CD1c-positive myeloid dendritic cell (primary cell): ENCODE measurements around the gene SOS1.
"Not testable (repeated sequence)": the region's sequence is repeated elsewhere in the genome, so short reads cannot be mapped to it uniquely, and the experiment has no call there.

Experiments used
- DNase-seq: peaks from one replicate; pipeline ENCODE4 v3.0.0-alpha.2; 2016; ENCODE audit errors: extremely low spot score

SOS1 gene

DNA sequence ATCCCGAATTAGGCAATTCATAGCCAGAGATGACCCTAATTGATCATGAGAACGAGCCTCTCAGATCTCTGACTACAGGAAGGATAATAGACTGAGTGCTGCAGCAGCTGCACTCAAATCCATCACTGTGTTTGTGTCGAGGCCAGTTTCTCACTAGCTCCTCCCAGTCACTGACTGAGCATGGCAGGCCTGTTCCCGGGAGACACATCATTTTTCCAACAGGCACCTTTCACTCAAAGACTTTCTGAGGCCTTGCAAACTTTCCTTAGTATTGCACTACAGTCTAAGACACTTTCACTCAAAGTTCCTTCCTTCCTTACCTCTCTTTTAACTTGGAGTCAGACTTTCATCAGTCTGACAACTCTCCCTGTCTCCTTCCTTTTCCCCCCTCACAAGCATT, 13.7 kb downstream of the SOS1 start:
- no peak for DNase-seq

GRCh38 chr2:39099870-39100728, 20.8 kb downstream of the SOS1 start:
- DNase-seq: no peak

- DNase-seq: no peak
Observed at GRCh38 chr2:39099310-39099869, 21.5 kb downstream of the SOS1 start.

DNA sequence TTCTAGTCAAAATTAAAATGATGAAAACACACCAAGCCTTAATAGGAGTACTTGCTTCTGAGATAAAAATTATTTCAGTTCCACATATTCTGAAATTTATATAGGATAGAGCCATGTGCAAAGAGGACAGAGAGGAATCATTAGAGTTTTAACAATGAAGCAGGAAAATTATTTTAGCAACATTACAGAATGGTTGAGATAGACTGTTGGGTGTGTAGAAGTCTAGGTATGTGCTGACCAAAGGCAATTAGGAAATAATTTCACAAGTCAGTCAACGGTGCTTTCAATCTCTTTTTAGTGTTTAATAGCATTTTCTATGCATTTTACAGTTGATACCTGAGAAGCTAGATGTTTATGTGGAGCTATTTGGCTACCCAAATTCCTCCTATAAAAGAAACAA, 25.2 kb downstream of the SOS1 start:
- no peak for DNase-seq

- DNase-seq: no peak
Observed at GRCh38 chr2:39094717-39095363, 26.0 kb downstream of the SOS1 start.

- DNase-seq: no peak
Observed at GRCh38 chr2:39093218-39093898, 27.5 kb downstream of the SOS1 start.

DNA sequence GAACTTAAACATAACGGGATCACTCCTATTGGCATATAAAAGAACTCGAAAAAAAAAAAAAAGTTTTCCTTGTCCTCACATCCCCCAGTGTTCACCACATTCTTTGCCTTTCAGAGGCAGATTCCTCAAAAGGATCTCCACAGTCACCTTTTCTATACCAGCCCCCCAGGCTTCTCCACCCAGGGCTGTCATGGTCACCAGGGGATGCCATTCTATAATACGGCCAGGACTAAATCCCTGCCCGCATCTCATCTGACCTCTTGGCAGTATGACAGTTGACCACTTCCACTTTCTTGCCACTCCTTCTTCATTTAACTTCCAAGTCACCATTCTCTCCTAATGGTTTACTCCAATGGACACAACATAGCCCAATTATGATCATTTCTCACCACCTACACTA, 29.3 kb downstream of the SOS1 start:
- DNase-seq: peak; percentile 18

- no peak for DNase-seq
Observed at GRCh38 chr2:39091063-39091462, 29.8 kb downstream of the SOS1 start.

DNA sequence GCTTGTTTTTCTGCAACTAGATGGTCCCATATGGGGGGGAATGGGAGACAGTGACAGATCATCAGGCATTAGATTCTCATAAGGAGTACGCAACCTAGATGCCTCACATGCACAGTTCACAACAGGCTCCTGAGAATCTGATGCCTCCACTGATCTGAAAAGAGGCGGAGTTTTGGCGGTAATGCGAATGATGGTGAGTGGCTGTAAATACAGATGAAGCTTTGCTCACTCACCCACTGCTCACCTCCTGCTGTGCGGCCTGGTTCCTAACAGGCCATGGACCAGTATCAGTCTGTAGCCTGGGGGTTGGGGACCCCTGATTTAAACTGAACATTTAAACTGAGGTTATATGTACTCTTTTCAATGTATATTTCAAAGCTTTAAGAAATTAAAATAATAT, 40.7 kb downstream of the SOS1 start:
- DNase-seq: no peak

DNA sequence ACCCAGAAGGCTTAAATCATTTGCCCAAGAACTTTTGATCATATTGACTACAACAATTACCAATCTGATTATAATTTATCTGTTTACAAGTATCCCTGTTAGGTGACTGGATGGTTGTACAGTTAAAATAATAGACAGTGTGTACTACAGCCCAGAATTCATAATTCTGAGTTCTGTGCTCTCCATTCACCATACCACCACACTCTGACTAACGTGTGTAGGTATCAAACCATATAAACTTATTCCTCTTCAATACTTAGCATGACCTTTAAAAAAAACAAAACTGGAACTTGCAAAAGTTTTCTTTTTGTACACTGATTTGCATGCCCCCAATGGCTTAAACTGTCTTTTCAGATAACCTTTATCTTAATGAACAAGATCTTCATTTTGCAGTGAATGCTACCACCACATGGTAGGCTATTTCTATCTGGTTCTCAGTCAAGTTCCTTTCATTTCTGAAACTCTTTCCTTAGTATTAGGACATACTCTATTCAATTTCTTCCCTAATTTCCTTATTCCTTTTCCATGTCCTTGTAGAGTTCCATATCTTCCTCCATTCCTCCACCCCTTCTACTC, 50.9 kb downstream of the SOS1 start:
- no peak for DNase-seq

DNA sequence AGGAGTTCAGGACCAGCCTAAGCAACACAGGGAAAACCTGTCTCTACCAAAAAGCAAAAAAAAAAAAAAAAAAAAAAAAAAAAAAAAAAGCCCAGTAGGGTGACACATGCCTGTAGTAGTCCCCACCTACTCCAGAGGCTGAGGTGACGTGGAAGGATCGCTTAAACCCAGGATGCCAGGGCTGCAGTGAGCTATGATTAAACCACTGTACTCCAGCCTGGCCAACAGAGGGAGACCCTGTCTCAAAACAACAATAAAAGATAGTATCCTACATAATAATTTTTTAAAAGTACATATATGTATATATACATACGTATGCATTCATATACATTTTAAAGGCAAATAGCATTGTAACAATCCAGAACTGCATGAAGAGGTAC, 51.7 kb downstream of the SOS1 start:
- no peak for DNase-seq

GRCh38 chr2:39068299-39069135, 52.3 kb downstream of the SOS1 start:
- DNase-seq: no peak

DNA sequence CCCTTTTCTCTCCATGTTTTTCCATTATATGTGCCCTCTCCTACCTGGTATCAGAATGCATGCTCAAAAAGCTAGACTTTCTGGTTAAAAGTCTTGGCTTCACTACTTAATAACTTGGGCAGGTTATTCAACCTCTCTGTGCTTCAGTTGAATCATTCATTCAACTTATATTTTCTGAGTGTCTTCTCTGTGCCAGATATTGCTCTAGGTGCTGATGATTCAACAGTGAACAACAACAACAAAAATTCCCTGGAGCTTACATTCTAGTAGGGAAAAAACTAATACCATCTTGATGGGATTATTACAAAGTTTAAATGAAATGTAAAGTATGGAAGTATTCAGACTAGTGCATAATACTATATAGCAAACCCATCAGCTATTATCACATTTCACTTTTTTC, 55.2 kb downstream of the SOS1 start:
- DNase-seq: no peak

- DNase-seq: no peak
Observed at GRCh38 chr2:39062320-39062719, 58.5 kb downstream of the SOS1 start.

- no peak for DNase-seq
Observed at GRCh38 chr2:39061280-39061679, 59.6 kb downstream of the SOS1 start.

GRCh38 chr2:39059366-39059952, 61.4 kb downstream of the SOS1 start:
- peak; percentile 81 for DNase-seq

GRCh38 chr2:39058101-39058500, 62.8 kb downstream of the SOS1 start:
- no peak for DNase-seq

GRCh38 chr2:39052665-39053064, 68.2 kb downstream of the SOS1 start:
- not testable (repeated sequence) for DNase-seq

DNA sequence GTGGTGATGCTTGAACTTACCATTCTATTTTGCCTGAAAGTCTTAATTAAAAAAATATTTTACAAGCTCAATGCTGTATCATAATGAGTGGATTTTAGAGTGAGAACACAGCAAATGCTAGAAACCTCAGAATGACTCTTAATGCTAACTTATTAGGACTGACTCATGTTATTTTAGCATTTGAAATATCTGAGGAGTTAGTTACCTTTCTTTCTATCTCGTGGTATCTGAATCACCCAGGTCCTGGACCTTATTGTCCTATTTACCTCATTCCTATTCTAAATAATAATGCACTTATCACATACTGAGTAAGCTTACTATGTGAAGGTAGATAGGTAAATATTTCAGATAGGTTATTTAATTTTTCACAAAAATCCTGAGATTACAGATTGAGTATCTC, 70.7 kb downstream of the SOS1 start:
- DNase-seq: no peak

GRCh38 chr2:39039072-39039471, 81.8 kb downstream of the SOS1 start:
- no peak for DNase-seq

DNA sequence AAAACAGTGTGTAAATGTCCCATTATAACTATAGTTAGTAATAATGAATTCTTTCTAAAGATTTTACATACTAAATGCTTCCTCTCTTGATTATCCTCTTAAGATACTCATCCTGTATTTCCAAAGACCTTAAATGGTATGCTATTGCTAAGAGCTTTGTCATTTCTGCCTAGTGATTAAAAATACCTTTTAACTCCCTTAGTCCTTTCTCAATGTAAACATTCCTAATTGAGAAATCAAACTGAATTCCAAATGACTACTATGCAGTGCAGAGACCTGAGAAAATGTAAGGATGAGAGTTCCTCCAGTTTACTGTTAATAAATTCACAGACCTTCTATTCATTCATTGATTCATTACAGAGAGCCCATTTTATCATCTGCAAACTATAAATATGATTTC, 86.9 kb downstream of the SOS1 start:
- DNase-seq: no peak
